HEK293T (cell line): ENCODE measurements around the gene DEGS1.

Source experiments
- CTCF ChIA-PET: fragments of 350-600 bp; formaldehyde crosslinking; extraction: SDS; loops from one replicate; lab custom pipeline; 2021; ENCODE audit warnings: antibody characterized with exemption, inconsistent platforms; lab: Yijun Ruan, JAX
- POLR2A ChIA-PET: fragments of 350-600 bp; formaldehyde crosslinking; extraction: SDS; loops from one replicate; lab custom pipeline; 2020; ENCODE audit warnings: antibody characterized with exemption, inconsistent platforms; lab: Yijun Ruan, JAX
- DNase-seq: peaks from one replicate; pipeline ENCODE4 v3.0.0; 2012; ENCODE audit warnings: mixed read lengths; ENCODE audit errors: extremely low spot score
- ARNT ChIP-seq: fragments of 450-650 bp; IDR thresholded peaks from 2 replicates; pipeline ENCODE4 v1.6.1; 2017; ENCODE audit warnings: mild to moderate bottlenecking
- BHLHE40 ChIP-seq: fragments of 450-650 bp; IDR thresholded peaks from 2 replicates; pipeline ENCODE4 v1.6.1; 2016; ENCODE audit warnings: mild to moderate bottlenecking, moderate library complexity, borderline replicate concordance
- CTBP1 ChIP-seq: fragments of 450-650 bp; IDR thresholded peaks from 2 replicates; pipeline ENCODE4 v1.6.1; 2016; ENCODE audit warnings: borderline replicate concordance
- ELF4 ChIP-seq: fragments of 450-650 bp; IDR thresholded peaks from 2 replicates; pipeline ENCODE4 v1.6.1; 2017; ENCODE audit warnings: antibody characterized with exemption
- FOXA1 ChIP-seq: fragments of 450-650 bp; IDR thresholded peaks from 2 replicates; pipeline ENCODE4 v1.6.1; 2016; ENCODE audit warnings: mild to moderate bottlenecking
- FOXK2 ChIP-seq: fragments of 450-650 bp; IDR thresholded peaks from 2 replicates; pipeline ENCODE4 v1.6.1; 2016; ENCODE audit warnings: mild to moderate bottlenecking
- FOXM1 ChIP-seq: fragments of 450-650 bp; IDR thresholded peaks from 2 replicates; pipeline ENCODE4 v1.6.1; 2017; ENCODE audit warnings: mild to moderate bottlenecking, borderline replicate concordance
- HDGF ChIP-seq: fragments of 450-650 bp; IDR thresholded peaks from 2 replicates; pipeline ENCODE4 v1.6.1; 2017; ENCODE audit warnings: antibody characterized with exemption, borderline replicate concordance
- L3MBTL2 ChIP-seq: fragments of 450-650 bp; conservative IDR thresholded peaks from 2 replicates; pipeline ENCODE4 v1.6.1; 2016; ENCODE audit warnings: mild to moderate bottlenecking
- LEF1 ChIP-seq: fragments of 450-650 bp; IDR thresholded peaks from 2 replicates; pipeline ENCODE4 v1.6.1; 2017; ENCODE audit warnings: mild to moderate bottlenecking, borderline replicate concordance
- NFRKB ChIP-seq: fragments of 450-650 bp; IDR thresholded peaks from 2 replicates; pipeline ENCODE4 v1.6.1; 2016; ENCODE audit warnings: mild to moderate bottlenecking, moderate library complexity
- SP1 ChIP-seq: fragments of 450-650 bp; IDR thresholded peaks from 2 replicates; pipeline ENCODE4 v1.6.1; 2017
- SUZ12 ChIP-seq: fragments of 450-650 bp; IDR thresholded peaks from 2 replicates; pipeline ENCODE4 v1.6.1; 2016; ENCODE audit warnings: mild to moderate bottlenecking
- TARDBP ChIP-seq: fragments of 450-650 bp; IDR thresholded peaks from 2 replicates; pipeline ENCODE4 v1.6.1; 2016
- ZNF384 ChIP-seq: fragments of 450-650 bp; IDR thresholded peaks from 2 replicates; pipeline ENCODE4 v1.6.1; 2016
- TF ChIP-seq, protein P1 (sequence below): fragments of 450-650 bp; IDR thresholded peaks from 2 replicates; pipeline ENCODE4 v1.6.1; 2016

Gene DEGS1

DNA sequence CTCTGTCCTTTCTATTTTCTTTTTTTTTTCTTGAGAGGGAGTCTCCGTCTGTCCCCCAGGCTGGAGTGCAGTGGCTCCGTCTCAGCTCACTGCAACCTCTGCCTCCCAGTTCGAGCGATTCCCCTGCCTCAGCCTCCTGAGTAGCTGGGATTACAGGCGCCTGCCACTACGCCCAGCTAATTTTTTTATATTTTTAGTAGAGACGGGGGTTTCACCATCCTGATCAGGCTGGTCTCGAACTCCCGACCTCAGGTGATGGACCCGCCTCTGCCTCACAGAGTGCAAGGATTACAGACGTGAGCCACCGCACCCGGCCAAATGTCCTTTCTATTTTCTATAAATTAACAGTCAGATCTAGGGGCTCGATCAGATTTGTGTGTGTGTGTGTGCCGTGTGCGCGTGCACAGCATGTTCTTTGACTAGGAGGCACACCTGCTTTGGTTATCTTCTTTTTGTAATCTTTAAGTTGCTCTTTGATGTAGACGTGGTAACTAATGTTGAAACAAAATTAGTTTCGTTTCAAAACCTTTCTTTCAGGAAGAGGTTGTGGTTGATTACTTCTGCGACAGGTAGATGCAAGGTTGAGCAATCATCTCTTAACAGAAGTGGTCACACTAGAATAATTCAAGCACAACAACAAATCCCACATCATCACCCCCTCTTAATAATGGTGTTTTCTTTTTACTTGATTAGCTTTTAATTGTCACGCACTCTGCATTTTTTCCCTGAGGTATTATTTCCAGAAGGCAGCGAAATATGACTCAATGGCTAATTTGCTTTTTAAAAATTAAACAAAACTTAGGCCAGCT, 779 bp upstream of the DEGS1 start:
- POLR2A ChIA-PET: interaction anchor here (0.9 to 1.7 kb wide), 20 partner anchors 9 to 463 kb away, joined by 3 to 11 read pairs (median 4); partner anchors contain the start of gene NVL
- no peak for DNase-seq
- TF ChIP-seq ZNF384 (no peak), LEF1 (no peak), SUZ12 (no peak), NFRKB (no peak), HDGF (no peak)
- TF ChIP-seq, protein P1, sequence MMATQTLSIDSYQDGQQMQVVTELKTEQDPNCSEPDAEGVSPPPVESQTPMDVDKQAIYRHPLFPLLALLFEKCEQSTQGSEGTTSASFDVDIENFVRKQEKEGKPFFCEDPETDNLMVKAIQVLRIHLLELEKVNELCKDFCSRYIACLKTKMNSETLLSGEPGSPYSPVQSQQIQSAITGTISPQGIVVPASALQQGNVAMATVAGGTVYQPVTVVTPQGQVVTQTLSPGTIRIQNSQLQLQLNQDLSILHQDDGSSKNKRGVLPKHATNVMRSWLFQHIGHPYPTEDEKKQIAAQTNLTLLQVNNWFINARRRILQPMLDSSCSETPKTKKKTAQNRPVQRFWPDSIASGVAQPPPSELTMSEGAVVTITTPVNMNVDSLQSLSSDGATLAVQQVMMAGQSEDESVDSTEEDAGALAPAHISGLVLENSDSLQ: no peak
- CTCF ChIA-PET: interaction anchor here (0.7 to 1.1 kb wide), 2 partner anchors 11 to 41 kb away, joined by 3 read pairs; no protein-coding TSS in a partner anchor

DNA sequence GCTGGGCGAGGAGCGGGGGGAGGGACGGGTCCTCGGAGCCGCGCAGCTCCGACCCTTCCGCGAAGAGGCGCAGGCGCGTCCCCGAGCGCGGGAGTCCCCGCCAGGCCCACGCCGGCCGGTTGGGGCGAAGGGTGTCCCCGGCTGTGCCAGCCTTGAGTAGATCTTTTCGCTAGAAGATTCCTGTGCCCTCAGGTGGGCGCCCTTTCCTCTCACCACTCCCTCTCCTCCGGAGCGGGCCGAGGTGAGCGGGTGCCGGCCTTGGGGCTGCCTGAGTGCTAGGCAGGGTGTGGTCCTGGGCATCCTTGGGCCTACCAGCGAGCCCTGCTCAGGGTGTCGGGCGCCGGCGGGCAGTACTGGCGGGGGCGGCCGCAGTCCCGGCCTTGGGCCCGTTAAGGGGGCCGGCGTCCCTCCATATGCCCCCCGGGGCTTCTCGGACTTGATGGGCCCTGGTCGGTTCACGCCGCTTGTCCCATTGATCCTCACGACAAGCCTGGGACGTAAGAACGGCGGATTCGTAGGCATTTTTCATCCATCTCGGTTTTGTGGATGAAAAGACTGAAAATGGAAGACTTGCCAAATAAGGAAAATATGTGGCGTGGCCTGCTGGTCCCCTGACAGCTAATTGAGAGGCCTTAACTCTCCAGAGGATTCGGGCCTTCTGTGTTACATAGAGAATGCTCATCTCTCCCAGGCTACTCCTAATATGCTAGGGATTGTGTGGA, 712 bp downstream of the DEGS1 start:
- DNase-seq: peak; percentile 78
- TF ChIP-seq L3MBTL2 (peak; percentile 75), FOXA1 (no peak), TARDBP (no peak; the same call in 1 of the 2 replicates), SUZ12 (no peak), ZNF384 (no peak), HDGF (0 out of 2 replicates have a peak, but pooled peaks have one; percentile 54), SP1 (no peak)
- POLR2A ChIA-PET: interaction anchor here (0.9 to 1.7 kb wide), 13 partner anchors 9 to 465 kb away, joined by 3 to 11 read pairs (median 4); no protein-coding TSS in a partner anchor
- CTCF ChIA-PET: interaction anchor here (1.1 kb wide), 1 partner anchor 9 kb away, joined by 3 read pairs; no protein-coding TSS in a partner anchor

DNA sequence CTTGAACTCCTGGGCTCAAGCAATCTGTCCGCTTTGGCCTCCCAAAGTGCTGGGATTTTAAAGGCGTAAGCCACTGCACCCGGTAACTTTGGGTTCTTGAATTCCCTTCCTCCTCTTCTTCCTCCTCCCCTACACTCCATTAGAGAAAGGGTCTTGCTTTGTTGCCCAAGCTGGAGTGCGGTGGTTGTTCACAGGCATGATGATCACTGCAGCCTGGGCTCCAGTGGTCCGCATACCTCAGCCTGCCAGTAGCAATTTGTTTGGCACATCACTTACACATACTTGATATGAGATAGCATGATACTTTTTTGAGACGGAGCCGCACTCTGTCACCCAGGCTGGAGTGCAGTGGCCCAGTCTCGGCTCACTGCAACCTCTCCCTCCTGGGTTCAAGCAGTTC, 2.2 kb downstream of the DEGS1 start:
- TF ChIP-seq TARDBP (no peak), HDGF (peak; percentile 70; the same call in 1 of the 2 replicates)
- DNase-seq: no peak
- ChIA-PET CTCF (no interaction called here), POLR2A (no interaction called here)

DNA sequence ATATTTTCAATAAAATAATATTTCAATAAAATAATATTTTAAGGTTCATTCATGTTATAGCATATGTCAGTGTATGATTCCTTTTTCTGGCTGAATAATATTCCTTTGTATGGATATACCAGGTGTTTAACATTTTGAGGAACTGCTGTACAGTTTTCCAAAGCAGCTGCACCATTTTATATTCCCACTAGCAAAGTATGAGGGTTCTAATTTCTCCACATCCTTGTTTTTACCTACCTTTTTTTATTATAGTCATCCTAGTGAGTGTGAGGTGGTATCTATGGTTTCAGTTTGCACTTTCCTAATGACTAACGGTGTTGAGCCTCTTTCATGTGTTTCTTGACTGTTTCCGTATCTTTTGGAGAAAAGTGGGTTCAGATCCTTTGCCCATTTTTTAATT, 5.2 kb downstream of the DEGS1 start:
- DNase-seq: no peak
- ChIA-PET CTCF (no interaction called here), POLR2A (no interaction called here)
- TF ChIP-seq SP1 (no peak), FOXA1 (no peak), SUZ12 (no peak), NFRKB (no peak), L3MBTL2 (no peak), BHLHE40 (no peak), FOXK2 (no peak), ZNF384 (no peak), LEF1 (no peak), ELF4 (no peak)
- TF ChIP-seq, protein P1: no peak

DNA sequence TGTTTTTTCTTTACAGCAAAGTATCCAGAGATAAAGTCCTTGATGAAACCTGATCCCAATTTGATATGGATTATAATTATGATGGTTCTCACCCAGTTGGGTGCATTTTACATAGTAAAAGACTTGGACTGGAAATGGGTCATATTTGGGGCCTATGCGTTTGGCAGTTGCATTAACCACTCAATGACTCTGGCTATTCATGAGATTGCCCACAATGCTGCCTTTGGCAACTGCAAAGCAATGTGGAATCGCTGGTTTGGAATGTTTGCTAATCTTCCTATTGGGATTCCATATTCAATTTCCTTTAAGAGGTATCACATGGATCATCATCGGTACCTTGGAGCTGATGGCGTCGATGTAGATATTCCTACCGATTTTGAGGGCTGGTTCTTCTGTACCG, 6.5 kb downstream of the DEGS1 start:
- CTCF ChIA-PET: no interaction called here

More for the DNA sequence above, 6.5 kb downstream of the DEGS1 start:
- POLR2A ChIA-PET: no interaction called here
- DNase-seq: no peak
- TF ChIP-seq TARDBP (no peak), HDGF (no peak), ARNT (no peak), SUZ12 (no peak), L3MBTL2 (no peak), ZNF384 (no peak), FOXK2 (no peak), BHLHE40 (no peak), FOXM1 (no peak), SP1 (no peak), ELF4 (no peak), NFRKB (no peak), LEF1 (no peak), CTBP1 (no peak), FOXA1 (no peak)
- TF ChIP-seq, protein P1: no peak
